ENCODE data around the gene PRKCA.

The PRKCA gene

DNA sequence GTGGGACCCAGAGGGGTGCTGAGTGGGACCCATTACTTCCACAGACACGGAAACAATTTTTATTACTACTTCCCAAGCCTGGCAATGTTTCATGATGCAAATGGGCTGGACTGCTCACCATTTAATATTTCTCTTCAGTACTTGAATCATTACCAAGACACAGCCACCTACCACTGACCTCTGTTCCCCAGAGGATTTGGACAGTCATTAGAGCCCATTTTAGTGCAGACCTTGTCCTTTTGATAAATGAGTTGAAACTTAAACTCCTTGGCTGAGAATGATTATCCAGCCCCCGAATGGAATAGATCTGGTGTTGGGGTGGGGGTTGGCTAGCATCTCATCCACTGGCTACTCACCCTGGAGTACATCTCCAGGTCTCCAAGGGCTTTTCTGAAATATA lies 39.6 kb upstream of the PRKCA start:
- TF ChIP-seq, protein P1, sequence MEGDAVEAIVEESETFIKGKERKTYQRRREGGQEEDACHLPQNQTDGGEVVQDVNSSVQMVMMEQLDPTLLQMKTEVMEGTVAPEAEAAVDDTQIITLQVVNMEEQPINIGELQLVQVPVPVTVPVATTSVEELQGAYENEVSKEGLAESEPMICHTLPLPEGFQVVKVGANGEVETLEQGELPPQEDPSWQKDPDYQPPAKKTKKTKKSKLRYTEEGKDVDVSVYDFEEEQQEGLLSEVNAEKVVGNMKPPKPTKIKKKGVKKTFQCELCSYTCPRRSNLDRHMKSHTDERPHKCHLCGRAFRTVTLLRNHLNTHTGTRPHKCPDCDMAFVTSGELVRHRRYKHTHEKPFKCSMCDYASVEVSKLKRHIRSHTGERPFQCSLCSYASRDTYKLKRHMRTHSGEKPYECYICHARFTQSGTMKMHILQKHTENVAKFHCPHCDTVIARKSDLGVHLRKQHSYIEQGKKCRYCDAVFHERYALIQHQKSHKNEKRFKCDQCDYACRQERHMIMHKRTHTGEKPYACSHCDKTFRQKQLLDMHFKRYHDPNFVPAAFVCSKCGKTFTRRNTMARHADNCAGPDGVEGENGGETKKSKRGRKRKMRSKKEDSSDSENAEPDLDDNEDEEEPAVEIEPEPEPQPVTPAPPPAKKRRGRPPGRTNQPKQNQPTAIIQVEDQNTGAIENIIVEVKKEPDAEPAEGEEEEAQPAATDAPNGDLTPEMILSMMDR (IDR thresholded peaks at IDR 0.05; ENCODE audit: insufficient read depth, low read length, missing control alignments), result no peak
- ChIA-PET CTCF (interaction anchor here (3.8 kb wide), 1 partner anchor 8 kb away, joined by 15 read pairs; no protein-coding TSS in a partner anchor), POLR2A (no interaction called here)
- H3K4me3 ChIP-seq (ENCODE audit: low read depth, low read length), result no peak overlapping the region
- no peak for DNase-seq (ENCODE audit: low read depth, low spot score)

DNA sequence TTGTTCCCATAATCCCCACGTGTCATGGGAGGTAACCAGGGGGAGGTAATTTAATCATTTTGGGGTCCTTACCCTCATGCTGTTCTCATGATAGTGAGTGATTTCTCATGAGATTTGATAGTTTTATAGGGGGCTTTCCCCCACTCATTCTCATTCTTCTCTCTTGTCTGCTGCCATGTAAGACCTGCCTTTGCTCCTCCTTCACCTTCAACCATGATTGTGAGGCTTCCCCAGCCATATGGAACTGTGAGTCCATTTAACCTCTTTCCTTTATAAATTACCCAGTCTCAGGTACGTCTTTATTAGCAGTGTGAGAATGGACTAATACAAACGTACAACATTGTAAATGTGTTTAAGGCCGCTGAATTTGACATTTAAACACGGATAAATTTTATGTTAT lies 37.7 kb upstream of the PRKCA start:
- no peak overlapping the region for H3K4me3 ChIP-seq (ENCODE audit: low read depth, low read length)
- DNase-seq (ENCODE audit: low read depth, low spot score), result no peak
- TF ChIP-seq, protein P1 (IDR thresholded peaks at IDR 0.05; ENCODE audit: insufficient read depth, low read length, missing control alignments), result no peak
- ChIA-PET CTCF (interaction anchor here (3.8 kb wide), 1 partner anchor 10 kb away, joined by 15 read pairs; no protein-coding TSS in a partner anchor), POLR2A (no interaction called here)

DNA sequence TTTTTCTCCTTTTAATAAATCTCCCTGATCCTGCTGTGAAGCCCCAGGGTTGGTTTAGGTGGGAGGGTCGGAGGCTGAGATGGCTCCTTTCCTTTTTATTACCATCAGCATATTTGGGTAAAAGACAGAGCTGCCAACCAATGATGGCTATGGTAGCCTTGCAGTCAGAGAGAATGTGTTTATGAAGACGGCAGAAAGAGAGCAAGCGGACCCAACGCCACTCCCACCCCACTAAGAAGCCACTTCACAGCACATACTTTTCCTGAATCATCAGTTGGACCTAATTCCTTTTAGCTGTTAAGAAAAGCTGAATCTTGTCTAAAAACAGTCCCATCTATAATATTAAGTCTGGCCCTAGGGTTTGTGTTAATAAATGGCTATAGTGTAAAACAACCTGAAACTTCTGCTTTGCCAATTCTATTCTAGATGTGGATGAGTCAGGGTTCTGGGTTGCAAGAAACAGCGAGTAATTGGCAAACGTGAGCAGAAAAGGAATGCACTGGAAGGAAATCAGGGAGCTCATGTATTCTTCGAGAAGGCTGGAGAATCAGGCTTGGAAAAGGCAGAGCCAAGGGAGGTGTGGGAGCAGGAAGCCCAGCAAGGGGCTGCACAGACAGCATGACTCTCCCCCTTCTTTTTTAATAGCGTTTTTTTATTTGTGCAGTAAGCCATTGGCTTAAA lies 34.0 kb upstream of the PRKCA start:
- CTCF ChIA-PET, result interaction anchor here (0.9 to 2.1 kb wide), 3 partner anchors 11 to 357 kb away, joined by 3 to 12 read pairs (median 5); no protein-coding TSS in a partner anchor
- TF ChIP-seq, protein P1 (IDR thresholded peaks at IDR 0.05; ENCODE audit: insufficient read depth, low read length, missing control alignments), result no peak
- POLR2A ChIA-PET, result no interaction called here
- DNase-seq (ENCODE audit: low read depth, low spot score), result peak; percentile 66
- H3K4me3 ChIP-seq (ENCODE audit: low read depth, low read length), result no peak overlapping the region

DNA sequence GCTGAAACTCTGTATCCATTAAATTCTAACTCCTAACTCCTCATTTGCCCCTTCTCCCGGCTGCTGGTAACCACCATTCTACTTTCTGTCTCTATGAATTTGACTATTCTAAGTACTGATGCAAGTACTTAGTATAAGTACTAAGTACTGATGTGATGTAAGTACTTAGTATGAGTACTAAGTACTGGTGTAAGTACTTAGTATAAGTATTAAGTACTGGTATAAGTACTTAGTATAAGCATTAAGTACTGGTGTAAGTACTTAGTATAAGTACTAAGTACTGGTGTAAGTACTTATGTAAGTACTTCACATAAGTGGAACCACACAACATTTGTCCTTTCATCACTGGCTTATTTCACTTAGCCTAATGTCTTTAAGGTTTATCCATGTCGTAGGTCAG lies 32.3 kb upstream of the PRKCA start:
- TF ChIP-seq, protein P1 (IDR thresholded peaks at IDR 0.05; ENCODE audit: insufficient read depth, low read length, missing control alignments), result no peak
- no peak overlapping the region for H3K4me3 ChIP-seq (ENCODE audit: low read depth, low read length)
- CTCF ChIA-PET, result no interaction called here
- no peak for DNase-seq (ENCODE audit: low read depth, low spot score)
- POLR2A ChIA-PET, result no interaction called here

DNA sequence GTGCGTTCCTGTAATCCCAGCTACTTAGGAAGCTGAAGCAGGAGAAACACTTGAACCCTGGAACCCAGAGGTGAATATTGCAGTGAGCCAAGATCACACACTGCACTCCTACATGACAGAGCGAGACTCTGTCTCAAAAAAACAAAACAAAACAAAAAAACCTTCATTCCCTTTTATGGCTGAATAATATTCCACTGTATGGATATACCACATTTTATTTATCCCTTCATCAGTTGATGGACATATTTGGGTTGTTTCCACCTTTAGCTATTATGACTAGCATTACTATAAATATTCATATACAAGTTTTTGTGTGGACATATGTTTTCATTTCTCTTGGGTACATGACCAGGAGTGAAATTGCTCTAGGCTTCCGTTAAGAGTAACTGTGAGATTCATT lies 30.9 kb upstream of the PRKCA start:
- CTCF ChIA-PET, result interaction anchor here (1.6 kb wide), 1 partner anchor 16 kb away, joined by 6 read pairs; no protein-coding TSS in a partner anchor
- POLR2A ChIA-PET, result no interaction called here
- no peak for DNase-seq (ENCODE audit: low read depth, low spot score)
- TF ChIP-seq, protein P1 (IDR thresholded peaks at IDR 0.05; ENCODE audit: insufficient read depth, low read length, missing control alignments), result no peak
- no peak overlapping the region for H3K4me3 ChIP-seq (ENCODE audit: low read depth, low read length)

DNA sequence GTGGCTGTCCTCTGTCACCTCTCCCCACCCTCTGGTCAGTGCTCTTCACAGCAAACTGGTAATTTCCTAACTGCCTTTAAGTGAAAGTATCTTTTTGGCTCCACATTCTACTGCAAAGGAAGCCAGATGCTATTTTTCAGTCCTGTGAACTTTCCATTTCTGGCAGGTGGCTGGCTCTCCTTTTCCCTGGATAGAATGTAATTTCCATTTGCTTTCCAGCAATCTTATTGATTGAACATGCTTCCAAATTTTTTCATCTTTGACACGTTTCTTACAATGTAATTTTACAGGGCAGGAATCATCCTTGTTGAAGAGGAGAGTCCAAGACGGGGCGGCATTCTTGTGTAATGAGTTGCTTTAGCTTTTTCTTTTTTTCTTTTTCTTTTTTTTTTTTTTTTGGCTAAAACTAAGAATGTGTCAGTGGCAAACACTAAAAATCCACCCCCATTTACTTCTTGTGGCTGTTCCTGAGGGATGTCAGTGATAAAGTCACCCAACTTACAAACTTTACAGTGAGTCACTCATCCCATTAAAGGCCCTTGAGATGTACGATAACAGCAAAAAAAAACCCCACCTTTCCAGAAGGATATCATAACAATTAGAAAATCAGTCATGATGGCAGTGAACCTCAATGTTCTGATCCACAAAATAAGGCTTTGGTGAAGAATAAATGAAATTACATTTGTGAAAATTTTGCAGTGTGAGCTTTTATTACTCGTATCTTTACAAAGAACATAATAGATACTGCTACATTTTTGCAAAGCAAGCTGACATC lies 29.4 kb upstream of the PRKCA start:
- ChIA-PET CTCF (interaction anchor here (0.8 to 1.1 kb wide), 2 partner anchors 33 to 293 kb away, joined by 3 to 4 read pairs; no protein-coding TSS in a partner anchor), POLR2A (no interaction called here)
- TF ChIP-seq, protein P1 (IDR thresholded peaks at IDR 0.05; ENCODE audit: insufficient read depth, low read length, missing control alignments), result no peak
- no peak for DNase-seq (ENCODE audit: low read depth, low spot score)
- peak overlapping the region; percentile 19 for H3K4me3 ChIP-seq (ENCODE audit: low read depth, low read length)
